UCSD-AML1 (cell line): Measurements from ENCODE around the gene ADCY7.

Experiments used
- DNase-seq: peaks from one replicate; lab custom pipeline; 2025; ENCODE audit not compliant: unreplicated experiment; lab: John Stamatoyannopoulos, UW

Gene ADCY7

GRCh38 chr16:50310308-50311133, 44.2 kb downstream of the ADCY7 start:
- no peak for DNase-seq

GRCh38 chr16:50311134-50311528, 44.8 kb downstream of the ADCY7 start:
- no peak for DNase-seq

DNA sequence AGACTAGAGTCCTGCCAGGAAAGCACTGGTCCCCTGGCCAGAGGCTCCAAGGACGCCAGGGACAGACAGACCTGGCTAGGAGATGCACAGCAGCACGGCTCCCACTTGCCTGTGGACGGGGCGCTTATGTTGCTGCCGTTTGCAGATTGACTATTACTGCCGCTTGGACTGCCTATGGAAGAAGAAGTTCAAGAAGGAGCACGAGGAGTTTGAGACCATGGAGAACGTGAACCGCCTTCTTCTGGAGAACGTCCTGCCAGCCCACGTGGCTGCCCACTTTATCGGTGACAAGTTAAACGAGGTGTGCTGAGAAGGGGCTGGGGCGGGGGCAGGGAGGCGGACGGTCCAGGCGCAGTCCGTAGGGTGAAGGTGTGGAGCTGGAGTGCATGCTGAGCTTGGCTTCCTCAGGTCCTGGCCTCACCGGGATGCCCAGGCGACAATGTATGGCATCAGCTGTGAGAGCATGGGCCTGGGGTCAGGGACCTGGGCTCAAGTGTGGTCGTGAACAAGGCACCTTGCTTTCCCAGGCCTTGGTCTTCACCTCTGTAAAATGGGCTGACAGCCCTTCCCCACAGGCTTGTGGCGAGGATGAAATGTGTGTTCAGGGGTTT, 45.6 kb downstream of the ADCY7 start:
- no peak for DNase-seq

DNA sequence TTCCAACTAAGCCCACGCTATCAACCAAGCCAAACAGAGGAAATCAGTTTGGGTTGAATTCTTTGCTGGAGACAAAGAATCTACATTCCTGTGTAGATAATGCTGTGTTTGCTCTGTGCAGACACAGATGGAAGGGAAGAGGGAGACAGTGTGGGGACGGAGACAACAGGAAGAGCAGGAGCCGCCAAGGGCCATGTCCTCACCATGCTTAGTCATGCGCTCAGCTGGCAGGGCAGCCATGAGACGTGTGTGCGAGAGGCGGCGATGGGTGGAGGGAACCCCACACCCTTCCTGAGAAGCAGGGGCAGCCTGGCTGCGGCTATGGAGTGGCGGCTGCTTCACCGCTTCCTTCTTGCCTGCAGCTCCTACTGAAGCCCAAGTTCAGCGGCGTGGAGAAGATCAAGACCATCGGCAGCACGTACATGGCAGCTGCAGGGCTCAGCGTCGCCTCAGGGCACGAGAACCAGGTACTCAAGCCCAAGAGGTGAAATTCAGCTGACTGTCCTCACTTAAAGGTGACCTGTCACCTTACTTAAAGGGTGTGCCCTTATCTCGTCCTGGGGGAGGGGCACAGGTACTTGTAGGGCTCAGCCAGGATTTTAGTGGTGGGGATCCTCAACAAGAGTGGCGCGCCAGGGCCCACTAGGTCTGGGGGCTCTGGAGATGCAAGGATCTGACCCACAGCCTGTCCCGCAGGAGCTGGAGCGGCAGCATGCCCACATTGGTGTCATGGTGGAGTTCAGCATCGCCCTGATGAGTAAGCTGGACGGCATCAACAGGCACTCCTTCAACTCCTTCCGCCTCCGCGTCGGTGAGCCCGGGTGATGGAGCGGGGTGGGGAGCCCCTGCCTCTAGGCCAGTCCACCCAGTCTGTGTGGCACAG, 47.5 kb downstream of the ADCY7 start:
- no peak for DNase-seq

DNA sequence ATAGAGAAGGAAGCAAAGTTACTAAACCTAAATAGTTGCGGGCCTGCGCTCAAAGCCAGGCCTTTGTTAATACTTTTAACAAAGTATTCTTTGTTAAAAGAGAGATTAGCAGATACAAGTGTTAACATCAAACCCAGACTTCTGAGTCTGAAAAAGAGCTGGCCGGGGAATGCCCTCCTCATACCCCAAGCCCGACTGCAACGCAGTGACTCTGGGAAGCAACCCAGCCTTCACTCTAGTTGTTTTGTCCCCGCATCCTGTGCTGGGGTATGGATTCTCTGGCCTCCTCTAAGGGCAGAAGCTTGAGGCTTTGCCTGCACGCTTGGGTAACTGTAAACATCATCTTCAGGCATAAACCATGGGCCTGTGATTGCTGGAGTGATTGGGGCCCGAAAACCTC, 48.3 kb downstream of the ADCY7 start:
- no peak for DNase-seq

- no peak for DNase-seq
These were observed 49.1 kb downstream of the ADCY7 start for GRCh38 chr16:50315346-50315997.

GRCh38 chr16:50316102-50316847, 49.9 kb downstream of the ADCY7 start:
- DNase-seq, result no peak

DNA sequence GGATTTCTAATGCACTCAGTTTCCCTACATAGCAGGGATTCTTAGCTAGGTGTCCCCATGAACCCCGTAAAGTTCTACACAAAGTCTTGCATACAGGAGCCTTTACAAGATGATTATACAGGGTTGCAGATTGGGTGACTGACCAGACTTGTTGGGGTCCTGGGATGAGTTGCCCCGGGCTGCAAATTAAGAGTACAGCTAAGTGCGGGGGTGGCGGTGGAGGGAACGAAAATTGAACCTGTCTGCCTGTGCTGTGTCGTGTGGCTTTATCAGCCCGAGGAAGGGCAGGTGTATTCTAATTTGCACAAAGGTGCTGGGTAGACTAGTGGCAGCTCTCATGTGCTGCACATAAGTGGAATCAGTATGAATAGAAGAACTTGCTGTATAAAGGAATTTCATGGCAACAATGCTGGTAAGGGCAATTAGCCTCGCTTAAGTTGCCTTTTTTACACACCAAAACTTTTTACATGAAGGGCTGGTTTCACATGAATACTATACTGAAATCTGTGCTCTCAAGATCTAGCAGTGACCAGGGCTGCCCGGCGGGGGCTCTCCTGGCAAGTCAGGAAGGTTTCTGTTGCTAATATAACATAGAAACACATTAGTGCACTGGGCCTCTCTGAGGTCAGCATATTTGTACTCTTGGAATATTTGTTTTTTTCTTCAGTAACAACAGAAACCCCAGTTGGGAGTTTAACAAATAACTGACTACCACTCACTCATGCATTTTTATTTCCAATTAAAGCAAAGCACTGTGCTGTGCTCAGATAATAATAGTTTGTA, 50.7 kb downstream of the ADCY7 start:
- DNase-seq, result no peak

GRCh38 chr16:50318796-50319578, 52.6 kb downstream of the ADCY7 start:
- DNase-seq, result no peak

- no peak for DNase-seq
These were observed 54.0 kb downstream of the ADCY7 start for GRCh38 chr16:50320310-50320709.

- DNase-seq, result no peak
These were observed 56.0 kb downstream of the ADCY7 start for GRCh38 chr16:50322333-50322732.

- no peak for DNase-seq
These were observed 57.1 kb downstream of the ADCY7 start for GRCh38 chr16:50323335-50324011.

- no peak for DNase-seq
These were observed 58.0 kb downstream of the ADCY7 start for GRCh38 chr16:50324345-50324744.

GRCh38 chr16:50326264-50326663, 59.9 kb downstream of the ADCY7 start:
- no peak for DNase-seq

DNA sequence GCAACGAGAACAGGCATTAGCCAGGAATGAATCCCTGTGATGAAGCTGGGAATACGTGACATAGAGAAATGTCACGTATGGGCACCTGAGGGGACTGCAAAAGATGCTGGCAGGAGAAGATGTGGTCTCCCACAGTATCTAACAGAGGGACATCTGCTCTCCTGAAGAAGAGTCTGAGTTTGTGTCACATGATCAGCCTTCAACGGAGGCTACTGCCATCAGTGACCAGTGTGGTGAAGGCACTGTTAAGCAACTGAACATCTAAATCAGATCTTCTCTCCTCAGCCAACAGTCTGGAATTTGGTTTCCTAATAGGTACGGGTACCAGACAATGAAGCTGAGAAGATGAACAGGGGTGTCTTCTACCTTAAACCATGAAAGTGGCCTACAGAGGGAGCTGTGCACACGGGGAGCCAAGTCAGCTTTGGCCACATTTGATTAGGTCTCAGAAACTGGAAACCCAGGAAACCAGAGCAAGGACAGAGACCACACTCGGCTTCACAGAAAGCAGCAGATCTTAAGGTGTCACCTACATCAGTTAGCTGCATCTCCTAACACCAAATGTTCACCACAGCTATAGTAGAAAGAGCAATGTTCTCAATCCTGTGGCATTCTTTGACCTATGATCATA, 60.6 kb downstream of the ADCY7 start:
- no peak for DNase-seq

GRCh38 chr16:50329446-50330189, 63.3 kb downstream of the ADCY7 start:
- DNase-seq, result no peak

- DNase-seq, result no peak
These were observed 65.2 kb downstream of the ADCY7 start for GRCh38 chr16:50331570-50331969.
